GM12891 (cell line): ENCODE data around the gene NGEF.

Source experiments
- PAX5 ChIP-seq: IDR thresholded peaks from 2 replicates; pipeline ENCODE4 v1.6.1; 2011; ENCODE audit warnings: low read length, moderate library complexity, mild to moderate bottlenecking; ENCODE audit not compliant: insufficient read depth, severe bottlenecking
- POLR2A ChIP-seq: IDR thresholded peaks from 2 replicates; pipeline ENCODE4 v1.6.1; 2011; ENCODE audit warnings: low read depth, low read length, control low read depth
- POLR2AphosphoS5 ChIP-seq: IDR thresholded peaks from 2 replicates; pipeline ENCODE4 v1.6.1; 2011; ENCODE audit warnings: low read depth, low read length, control low read depth
- POU2F2 ChIP-seq: IDR thresholded peaks from 2 replicates; pipeline ENCODE4 v1.6.1; 2011; ENCODE audit warnings: low read depth, mild to moderate bottlenecking, control low read depth, low read length, moderate library complexity
- SPI1 ChIP-seq: IDR thresholded peaks from 2 replicates; pipeline ENCODE4 v1.6.1; 2011; ENCODE audit warnings: low read depth, low read length, control low read depth
- TAF1 ChIP-seq: IDR thresholded peaks from 2 replicates; pipeline ENCODE4 v1.6.1; 2011; ENCODE audit warnings: low read depth, low read length, control low read depth

GRCh38 chr2:232873292-232873908 is 139.7 kb downstream of the NGEF start:
- TF ChIP-seq POLR2A, result no peak
- TF ChIP-seq TAF1, result no peak
- TF ChIP-seq POLR2AphosphoS5, result no peak
- no peak for TF ChIP-seq POU2F2
- no peak for TF ChIP-seq SPI1
- TF ChIP-seq PAX5, result no peak
